ENCODE results near the gene TLL2. TPM values are rescaled to one million over a fixed set of nuclear protein-coding genes. Genes with fewer than 3 reads are reported as not detected.

TLL2 gene
- total RNA-seq, 4 donors from 2014 or later = 0.20 to 1.1 (median 0.66) TPM

DNA sequence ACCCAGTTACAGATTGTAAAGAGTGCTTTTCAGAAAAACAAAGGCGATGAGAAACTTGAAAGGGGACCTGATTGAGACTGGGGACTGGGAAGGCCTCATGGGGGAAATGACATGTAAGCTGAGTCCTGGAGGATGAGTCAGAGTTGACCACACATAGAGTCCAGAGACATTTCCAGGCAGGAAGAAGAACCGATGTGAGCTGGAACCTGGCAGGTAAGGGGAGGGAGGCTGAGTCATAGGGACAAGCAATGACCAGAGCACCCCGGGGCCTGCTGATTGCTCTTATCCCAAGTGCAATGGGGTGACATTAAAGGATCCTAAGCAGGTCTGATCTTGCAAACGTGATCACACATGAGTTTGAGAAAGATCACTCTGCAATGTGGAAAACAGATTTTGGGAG is 11.7 kb downstream of the TLL2 start:
- Histone ChIP-seq H3K4me3 (no peak overlapping the region), H3K4me1 (no peaks in the 10 kb centered on the region), H3K27me3 (no peaks in the 10 kb centered on the region), H3K27ac (no peak overlapping the region), H3K9me3 (no peaks in the 10 kb centered on the region), H3K36me3 (no peaks in the 10 kb centered on the region)
- TF ChIP-seq POLR2A (IDR thresholded peaks at IDR 0.05) = no peak
- no peak for TF ChIP-seq EP300 (IDR thresholded peaks at IDR 0.05)
- TF ChIP-seq, protein P1, sequence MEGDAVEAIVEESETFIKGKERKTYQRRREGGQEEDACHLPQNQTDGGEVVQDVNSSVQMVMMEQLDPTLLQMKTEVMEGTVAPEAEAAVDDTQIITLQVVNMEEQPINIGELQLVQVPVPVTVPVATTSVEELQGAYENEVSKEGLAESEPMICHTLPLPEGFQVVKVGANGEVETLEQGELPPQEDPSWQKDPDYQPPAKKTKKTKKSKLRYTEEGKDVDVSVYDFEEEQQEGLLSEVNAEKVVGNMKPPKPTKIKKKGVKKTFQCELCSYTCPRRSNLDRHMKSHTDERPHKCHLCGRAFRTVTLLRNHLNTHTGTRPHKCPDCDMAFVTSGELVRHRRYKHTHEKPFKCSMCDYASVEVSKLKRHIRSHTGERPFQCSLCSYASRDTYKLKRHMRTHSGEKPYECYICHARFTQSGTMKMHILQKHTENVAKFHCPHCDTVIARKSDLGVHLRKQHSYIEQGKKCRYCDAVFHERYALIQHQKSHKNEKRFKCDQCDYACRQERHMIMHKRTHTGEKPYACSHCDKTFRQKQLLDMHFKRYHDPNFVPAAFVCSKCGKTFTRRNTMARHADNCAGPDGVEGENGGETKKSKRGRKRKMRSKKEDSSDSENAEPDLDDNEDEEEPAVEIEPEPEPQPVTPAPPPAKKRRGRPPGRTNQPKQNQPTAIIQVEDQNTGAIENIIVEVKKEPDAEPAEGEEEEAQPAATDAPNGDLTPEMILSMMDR (IDR thresholded peaks at IDR 0.05) = no peak
- no peak for DNase-seq (ENCODE audit: low spot score in 2 of 2)
- 82 to 84% methylated on average over 4 of the region's 4 CpGs for WGBS, 2 donors

DNA sequence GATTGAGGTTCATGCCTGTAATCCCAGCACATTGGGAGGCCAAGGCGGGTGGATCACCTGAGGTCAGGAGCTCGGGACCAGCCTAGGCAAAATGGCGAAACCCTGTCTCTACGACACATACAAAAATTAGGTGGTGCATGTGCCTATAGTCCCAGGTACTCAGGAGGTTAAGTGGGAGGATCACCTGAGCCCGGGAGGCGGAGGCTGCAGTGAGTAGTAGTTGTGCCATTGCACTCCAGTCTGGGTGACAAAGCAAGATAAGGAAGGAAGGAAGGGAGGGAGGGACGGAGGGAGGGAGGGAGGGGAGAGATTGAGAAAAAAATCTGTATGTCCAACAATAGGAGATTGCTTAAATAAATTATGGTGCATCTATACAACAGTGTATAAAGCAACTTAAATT is 13.2 kb downstream of the TLL2 start:
- H3K36me3 ChIP-seq = no peaks in the 10 kb centered on the region
- H3K4me3 ChIP-seq = no peak overlapping the region
- no peaks in the 10 kb centered on the region for H3K9me3 ChIP-seq
- TF ChIP-seq, protein P1 (IDR thresholded peaks at IDR 0.05) = no peak
- TF ChIP-seq EP300 (IDR thresholded peaks at IDR 0.05) (no peak), POLR2A (IDR thresholded peaks at IDR 0.05) (no peak)
- H3K27ac ChIP-seq = no peak overlapping the region
- no peak for DNase-seq (ENCODE audit: low spot score in 2 of 2)
- no peaks in the 10 kb centered on the region for H3K27me3 ChIP-seq
- WGBS, 2 donors = 78 to 91% methylated on average over 7 of the region's 7 CpGs
- H3K4me1 ChIP-seq = no peaks in the 10 kb centered on the region

DNA sequence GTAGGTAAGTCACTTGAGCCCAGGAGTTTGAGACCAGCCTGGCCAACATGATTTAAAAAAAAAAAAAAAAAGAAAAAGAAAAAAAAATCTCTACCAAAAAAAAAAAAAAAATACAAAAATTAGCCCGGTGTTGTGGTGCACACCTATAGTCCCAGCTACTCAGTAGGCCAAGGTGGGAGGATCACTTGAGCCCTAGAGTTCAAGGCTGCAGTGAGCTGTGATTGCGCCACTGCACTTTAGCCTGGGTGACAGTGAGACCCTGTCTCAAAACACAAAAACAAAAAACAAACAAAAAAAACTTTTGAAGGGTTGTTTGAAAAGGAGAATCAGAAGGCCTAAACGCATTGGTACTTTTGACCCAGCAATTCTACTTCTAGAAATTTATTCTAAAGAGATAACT is 13.7 kb downstream of the TLL2 start:
- no peak for DNase-seq (ENCODE audit: low spot score in 2 of 2)
- no peaks in the 10 kb centered on the region for H3K36me3 ChIP-seq
- no peak overlapping the region for H3K4me3 ChIP-seq
- no peaks in the 10 kb centered on the region for H3K9me3 ChIP-seq
- TF ChIP-seq POLR2A (IDR thresholded peaks at IDR 0.05) = no peak
- TF ChIP-seq, protein P1 (IDR thresholded peaks at IDR 0.05) = no peak
- no peak for TF ChIP-seq EP300 (IDR thresholded peaks at IDR 0.05)
- WGBS, 2 donors = 93 to 97% methylated on average over 3 of the region's 3 CpGs
- H3K27ac ChIP-seq = no peak overlapping the region
- H3K27me3 ChIP-seq = no peaks in the 10 kb centered on the region
- no peaks in the 10 kb centered on the region for H3K4me1 ChIP-seq

DNA sequence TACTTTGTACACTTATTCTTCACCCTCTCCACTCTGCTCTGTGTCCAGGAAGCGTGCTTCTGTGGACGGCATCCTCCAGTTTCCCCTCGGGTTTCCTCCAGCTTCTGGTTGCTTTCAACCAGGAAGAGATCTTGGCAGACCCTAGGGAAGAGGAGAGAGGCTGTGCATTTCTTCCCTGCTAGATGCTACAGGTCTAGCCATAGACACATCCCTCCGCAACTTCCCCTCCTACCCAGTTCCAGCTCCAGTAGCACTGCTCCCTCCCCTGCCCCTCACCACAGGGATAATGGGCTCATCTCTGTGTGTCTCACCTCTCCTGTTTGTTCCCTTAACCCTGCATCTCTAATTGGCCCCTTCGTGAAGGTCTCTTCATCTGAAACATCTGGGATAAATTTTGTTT is 16.3 kb downstream of the TLL2 start:
- no peak overlapping the region for H3K27ac ChIP-seq
- no peak for DNase-seq (ENCODE audit: low spot score in 2 of 2)
- no peaks in the 10 kb centered on the region for H3K36me3 ChIP-seq
- no peaks in the 10 kb centered on the region for H3K9me3 ChIP-seq
- no peaks in the 10 kb centered on the region for H3K27me3 ChIP-seq
- WGBS, 2 donors = 66 to 73% methylated on average over 5 of the region's 5 CpGs
- H3K4me3 ChIP-seq = no peak overlapping the region
- H3K4me1 ChIP-seq = no peaks in the 10 kb centered on the region
- TF ChIP-seq, protein P1 (IDR thresholded peaks at IDR 0.05) = no peak
- TF ChIP-seq POLR2A (IDR thresholded peaks at IDR 0.05) (no peak), EP300 (IDR thresholded peaks at IDR 0.05) (no peak)

DNA sequence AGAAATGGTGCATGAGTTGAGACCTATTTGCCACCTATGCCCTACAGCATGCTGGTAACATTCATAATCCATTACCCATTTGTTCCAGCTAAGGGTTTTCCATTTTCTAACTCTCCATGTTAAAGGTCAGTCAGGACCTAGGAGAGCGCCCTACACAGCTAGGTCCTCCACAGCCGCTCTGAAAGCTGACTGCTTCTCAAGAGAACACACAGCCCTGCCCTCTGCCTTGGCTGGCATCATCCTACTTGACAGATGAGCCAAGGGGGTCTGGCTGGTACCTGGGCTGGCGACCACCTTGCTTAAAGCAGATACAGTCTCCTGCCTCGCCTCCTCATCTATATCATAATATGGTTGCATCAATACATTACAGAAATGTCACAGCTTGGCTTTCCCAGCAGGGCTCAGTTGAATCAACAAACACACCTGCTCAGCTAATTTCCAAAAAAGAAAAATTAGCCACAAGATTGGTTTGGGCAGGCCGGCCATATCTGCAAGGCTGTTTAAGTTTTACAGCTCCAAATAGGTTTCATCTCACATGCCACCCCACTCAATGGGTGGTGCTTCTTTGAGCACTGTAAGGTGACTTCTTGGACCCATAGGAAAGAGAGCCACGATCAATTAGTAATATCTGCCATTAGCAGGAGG is 17.3 kb downstream of the TLL2 start:
- no peak for TF ChIP-seq POLR2A (IDR thresholded peaks at IDR 0.05)
- TF ChIP-seq, protein P1 (IDR thresholded peaks at IDR 0.05) = no peak
- TF ChIP-seq EP300 (IDR thresholded peaks at IDR 0.05) = no peak
- Histone ChIP-seq H3K27ac (no peak overlapping the region), H3K9me3 (no peaks in the 10 kb centered on the region), H3K27me3 (no peaks in the 10 kb centered on the region), H3K36me3 (no peaks in the 10 kb centered on the region), H3K4me3 (no peak overlapping the region), H3K4me1 (no peaks in the 10 kb centered on the region)
- 63 to 64% methylated on average over 6 of the region's 6 CpGs for WGBS, 2 donors
- DNase-seq (ENCODE audit: low spot score in 2 of 2) = no peak

All from tibial nerve (tissue), 4 donors.